HEK293T (cell line): ENCODE data around the gene ZNF385B.

Source experiments
- ARNT ChIP-seq: fragments of 450-650 bp; IDR thresholded peaks from 2 replicates; pipeline ENCODE4 v1.6.1; 2017; ENCODE audit warnings: mild to moderate bottlenecking
- BHLHE40 ChIP-seq: fragments of 450-650 bp; IDR thresholded peaks from 2 replicates; pipeline ENCODE4 v1.6.1; 2016; ENCODE audit warnings: mild to moderate bottlenecking, moderate library complexity, borderline replicate concordance
- CTBP1 ChIP-seq: fragments of 450-650 bp; IDR thresholded peaks from 2 replicates; pipeline ENCODE4 v1.6.1; 2016; ENCODE audit warnings: borderline replicate concordance
- ELF4 ChIP-seq: fragments of 450-650 bp; IDR thresholded peaks from 2 replicates; pipeline ENCODE4 v1.6.1; 2017; ENCODE audit warnings: antibody characterized with exemption
- FOXA1 ChIP-seq: fragments of 450-650 bp; IDR thresholded peaks from 2 replicates; pipeline ENCODE4 v1.6.1; 2016; ENCODE audit warnings: mild to moderate bottlenecking
- FOXK2 ChIP-seq: fragments of 450-650 bp; IDR thresholded peaks from 2 replicates; pipeline ENCODE4 v1.6.1; 2016; ENCODE audit warnings: mild to moderate bottlenecking
- LEF1 ChIP-seq: fragments of 450-650 bp; IDR thresholded peaks from 2 replicates; pipeline ENCODE4 v1.6.1; 2017; ENCODE audit warnings: mild to moderate bottlenecking, borderline replicate concordance
- PKNOX1 ChIP-seq: fragments of 450-650 bp; IDR thresholded peaks from 2 replicates; pipeline ENCODE4 v1.6.1; 2016
- SP1 ChIP-seq: fragments of 450-650 bp; IDR thresholded peaks from 2 replicates; pipeline ENCODE4 v1.6.1; 2017
- TARDBP ChIP-seq: fragments of 450-650 bp; IDR thresholded peaks from 2 replicates; pipeline ENCODE4 v1.6.1; 2016

DNA sequence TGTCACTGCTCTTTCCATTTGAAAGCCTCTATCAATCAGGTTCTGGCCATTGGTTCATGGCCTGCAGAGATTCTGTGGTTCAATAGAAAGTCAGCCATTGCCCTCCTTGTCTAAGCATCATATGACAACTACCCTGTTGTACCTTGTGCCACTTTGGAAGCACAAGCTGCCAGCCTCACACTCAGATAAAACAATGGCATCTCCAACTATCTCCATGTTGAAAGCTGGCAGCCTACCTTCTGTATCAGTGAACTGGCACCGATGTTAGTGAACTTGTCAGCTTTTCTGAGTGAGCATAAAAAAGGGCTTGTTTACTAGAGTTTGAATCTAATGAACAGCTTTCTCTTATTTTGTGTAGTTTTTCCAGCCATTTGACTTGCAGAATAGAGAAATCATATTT is 393.5 kb downstream of the ZNF385B start:
- TF ChIP-seq SP1, result no peak
- no peak for TF ChIP-seq LEF1
- no peak for TF ChIP-seq BHLHE40
- TF ChIP-seq FOXA1, result no peak
- no peak for TF ChIP-seq TARDBP
- TF ChIP-seq FOXK2, result no peak
- TF ChIP-seq ARNT, result no peak
- no peak for TF ChIP-seq PKNOX1
- no peak for TF ChIP-seq ELF4
- no peak for TF ChIP-seq CTBP1
